ENCODE data around the gene CFAP43. TPM values are rescaled to one million over a fixed set of nuclear protein-coding genes. Genes with fewer than 3 reads are reported as not detected.

Gene CFAP43
- total RNA-seq, 1 experiment from 2014 or later: 0.44 TPM

- H3K36me3 ChIP-seq (ENCODE audit: low read depth, low read length): no peaks in the 10 kb centered on the region
- ChIA-PET POLR2A (ENCODE audit: unreplicated experiment) (no interaction called here), CTCF (no interaction called here)
- TF ChIP-seq EZH2 (IDR thresholded peaks at IDR 0.05; ENCODE audit: low read length, unreplicated experiment) (no peak), EZH2phosphoT487 (IDR thresholded peaks at IDR 0.05; ENCODE audit: borderline replicate concordance, low read length) (no peak), CTCF (conservative IDR thresholded peaks at IDR 0.05; ENCODE audit: low read depth, low read length) (no peak)
- intact Hi-C loops (cut with micrococcal nuclease): no loop called here
- H2AFZ ChIP-seq (ENCODE audit: low read length): no peak overlapping the region
- H3K4me1 ChIP-seq (ENCODE audit: insufficient read depth, low read length): no peaks in the 10 kb centered on the region
- H3K9me3 ChIP-seq (ENCODE audit: low read length): no peaks in the 10 kb centered on the region
- H3F3A ChIP-seq (ENCODE audit: low read length, unreplicated experiment): no peaks in the 10 kb centered on the region
- H4K20me1 ChIP-seq (ENCODE audit: low read length): no peaks in the 10 kb centered on the region
- no peaks in the 10 kb centered on the region for H3K9me2 ChIP-seq (replicated peaks; ENCODE audit: low read length)
- no TSS peak for BruUV-seq (replicated peaks)
- DNase-seq (no peak), ATAC-seq (no peak)
- H3K79me2 ChIP-seq (ENCODE audit: low read length): no peaks in the 10 kb centered on the region
- no peak overlapping the region for H3K4me3 ChIP-seq (ENCODE audit: low read length)
- no peak overlapping the region for H3K27ac ChIP-seq (ENCODE audit: low read length)
- H3K9ac ChIP-seq (ENCODE audit: low read length): no peak overlapping the region
- no peaks in the 10 kb centered on the region for H3K27me3 ChIP-seq (ENCODE audit: low read length)
- H3K4me2 ChIP-seq (ENCODE audit: low read length): no peak overlapping the region
Observed at GRCh38 chr10:104223304-104223703, 8.9 kb downstream of the CFAP43 start.

GRCh38 chr10:104220522-104220921 is 11.6 kb downstream of the CFAP43 start:
- no peaks in the 10 kb centered on the region for H3F3A ChIP-seq (ENCODE audit: low read length, unreplicated experiment)
- H3K27me3 ChIP-seq (ENCODE audit: low read length): no peaks in the 10 kb centered on the region
- no peak for TF ChIP-seq CTCF (conservative IDR thresholded peaks at IDR 0.05; ENCODE audit: low read depth, low read length)
- TF ChIP-seq EZH2phosphoT487 (IDR thresholded peaks at IDR 0.05; ENCODE audit: borderline replicate concordance, low read length): no peak
- no peak for TF ChIP-seq EZH2 (IDR thresholded peaks at IDR 0.05; ENCODE audit: low read length, unreplicated experiment)
- intact Hi-C loops (cut with micrococcal nuclease): no loop called here
- no peaks in the 10 kb centered on the region for H3K36me3 ChIP-seq (ENCODE audit: low read depth, low read length)
- no peak overlapping the region for H3K4me3 ChIP-seq (ENCODE audit: low read length)
- ATAC-seq: no peak
- H3K4me2 ChIP-seq (ENCODE audit: low read length): no peak overlapping the region
- H3K9me3 ChIP-seq (ENCODE audit: low read length): no peaks in the 10 kb centered on the region
- CTCF ChIA-PET: no interaction called here
- DNase-seq: no peak
- no peak overlapping the region for H2AFZ ChIP-seq (ENCODE audit: low read length)
- no peak overlapping the region for H3K27ac ChIP-seq (ENCODE audit: low read length)
- no peaks in the 10 kb centered on the region for H4K20me1 ChIP-seq (ENCODE audit: low read length)
- no peaks in the 10 kb centered on the region for H3K79me2 ChIP-seq (ENCODE audit: low read length)
- BruUV-seq (replicated peaks): no TSS peak
- H3K9ac ChIP-seq (ENCODE audit: low read length): no peak overlapping the region
- H3K4me1 ChIP-seq (ENCODE audit: insufficient read depth, low read length): no peaks in the 10 kb centered on the region
- H3K9me2 ChIP-seq (replicated peaks; ENCODE audit: low read length): no peaks in the 10 kb centered on the region
- POLR2A ChIA-PET (ENCODE audit: unreplicated experiment): no interaction called here

GRCh38 chr10:104218751-104219150 is 13.4 kb downstream of the CFAP43 start:
- intact Hi-C loops (cut with micrococcal nuclease): no loop called here
- no peak overlapping the region for H3K4me2 ChIP-seq (ENCODE audit: low read length)
- H3K27ac ChIP-seq (ENCODE audit: low read length): no peak overlapping the region
- H3K9me2 ChIP-seq (replicated peaks; ENCODE audit: low read length): no peaks in the 10 kb centered on the region
- DNase-seq (no peak), ATAC-seq (no peak)
- no peaks in the 10 kb centered on the region for H3K79me2 ChIP-seq (ENCODE audit: low read length)
- no peak overlapping the region for H3K9ac ChIP-seq (ENCODE audit: low read length)
- ChIA-PET POLR2A (ENCODE audit: unreplicated experiment) (no interaction called here), CTCF (no interaction called here)
- no peaks in the 10 kb centered on the region for H4K20me1 ChIP-seq (ENCODE audit: low read length)
- no peak overlapping the region for H2AFZ ChIP-seq (ENCODE audit: low read length)
- H3K36me3 ChIP-seq (ENCODE audit: low read depth, low read length): no peaks in the 10 kb centered on the region
- no peak for TF ChIP-seq EZH2 (IDR thresholded peaks at IDR 0.05; ENCODE audit: low read length, unreplicated experiment)
- TF ChIP-seq CTCF (conservative IDR thresholded peaks at IDR 0.05; ENCODE audit: low read depth, low read length): no peak
- no peak for TF ChIP-seq EZH2phosphoT487 (IDR thresholded peaks at IDR 0.05; ENCODE audit: borderline replicate concordance, low read length)
- H3K9me3 ChIP-seq (ENCODE audit: low read length): no peaks in the 10 kb centered on the region
- H3F3A ChIP-seq (ENCODE audit: low read length, unreplicated experiment): no peaks in the 10 kb centered on the region
- H3K4me3 ChIP-seq (ENCODE audit: low read length): no peak overlapping the region
- H3K27me3 ChIP-seq (ENCODE audit: low read length): no peaks in the 10 kb centered on the region
- no TSS peak for BruUV-seq (replicated peaks)
- H3K4me1 ChIP-seq (ENCODE audit: insufficient read depth, low read length): no peaks in the 10 kb centered on the region

All from PC-3 (cell line).